Measurements from ENCODE around the gene ABTB2.

The ABTB2 gene

DNA sequence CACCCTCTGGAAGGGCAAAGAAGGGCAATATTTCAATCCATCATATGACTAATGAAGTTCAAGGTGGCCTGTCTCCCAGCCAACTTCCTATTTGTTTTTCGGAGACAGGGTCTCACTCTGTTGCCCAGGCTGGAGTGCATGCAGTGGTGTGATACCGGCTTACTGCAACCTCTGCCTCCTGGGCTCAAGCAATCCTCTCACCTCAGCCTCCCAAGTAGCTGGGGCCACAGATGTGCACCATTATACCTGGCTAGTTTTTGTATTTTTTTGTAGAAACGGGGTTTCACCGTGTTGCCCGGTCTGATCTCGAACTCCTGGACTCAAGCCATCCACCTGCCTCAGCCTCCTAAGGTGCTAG is 13.4 kb downstream of the ABTB2 start:
- FAIRE-seq: no peak
- no peak for DNase-seq (ENCODE audit: insufficient read length, low spot score)

DNA sequence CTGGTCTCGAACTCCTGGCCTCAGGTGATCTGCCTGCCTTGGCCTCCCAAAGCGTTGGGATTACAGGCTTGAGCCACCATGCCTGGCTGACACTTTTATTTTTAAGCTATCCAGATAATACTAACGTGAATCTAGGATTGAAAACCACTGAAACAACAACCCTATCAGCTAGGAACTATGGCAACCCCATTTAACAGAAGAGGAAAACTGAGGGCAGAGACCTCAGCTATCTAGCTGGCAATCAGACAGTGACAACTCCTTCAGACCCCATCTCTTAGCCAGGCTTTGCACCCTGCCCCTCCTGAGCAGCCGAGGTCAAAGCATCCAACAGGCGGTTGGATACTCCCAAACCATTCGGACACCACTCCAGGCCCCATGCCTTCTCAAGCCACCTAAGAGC is 14.1 kb downstream of the ABTB2 start:
- FAIRE-seq: no peak
- DNase-seq (ENCODE audit: insufficient read length, low spot score): no peak

DNA sequence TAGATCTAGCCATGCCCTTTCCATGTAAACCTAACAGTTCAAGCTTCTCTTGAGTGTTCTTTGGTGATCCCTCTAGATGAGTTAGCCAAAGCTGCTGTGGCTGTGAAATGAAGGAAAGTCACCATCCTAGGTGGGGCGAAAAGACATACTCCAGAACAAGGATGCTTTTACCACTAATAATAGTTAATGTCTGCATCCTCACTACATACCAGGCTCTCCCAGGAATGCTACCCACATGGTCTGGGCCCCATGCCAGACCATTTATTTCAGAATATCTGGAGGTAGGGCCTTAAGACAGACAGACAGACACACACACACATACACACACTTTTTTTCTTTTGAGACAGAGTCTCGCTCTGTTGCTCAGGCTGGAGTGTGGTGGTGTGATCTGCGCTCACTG is 14.7 kb downstream of the ABTB2 start:
- DNase-seq (ENCODE audit: insufficient read length, low spot score) (peak; percentile 48), FAIRE-seq (peak; percentile 54)

DNA sequence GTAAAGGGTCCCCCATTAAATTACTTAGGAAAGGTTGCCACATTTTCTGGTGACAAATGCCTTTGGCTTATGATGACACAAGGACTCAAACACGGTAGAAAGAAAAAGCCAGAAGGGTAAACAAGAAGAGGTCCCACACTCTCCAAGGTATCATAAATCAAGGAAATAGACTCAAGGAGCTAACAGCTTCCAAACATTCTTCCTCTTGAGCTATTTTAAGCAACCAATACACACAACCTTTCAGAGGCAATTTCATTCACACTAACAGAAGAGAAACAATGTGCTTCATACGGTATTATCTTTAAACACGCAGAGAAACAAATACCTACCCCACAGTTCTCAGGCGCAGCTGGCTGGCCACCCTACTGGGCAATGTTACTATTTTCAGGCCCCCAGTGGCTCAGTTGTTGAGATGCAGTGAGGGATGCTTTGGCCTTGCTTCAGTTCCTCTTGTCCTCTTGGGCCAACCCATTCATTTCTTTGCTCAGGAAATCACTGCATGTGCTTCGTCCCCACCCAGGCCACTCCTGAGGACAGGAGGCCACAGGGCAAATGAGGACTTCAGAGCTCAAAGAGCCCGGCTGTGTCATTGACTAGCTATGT is 15.8 kb downstream of the ABTB2 start:
- FAIRE-seq (no peak), DNase-seq (ENCODE audit: insufficient read length, low spot score) (no peak)

DNA sequence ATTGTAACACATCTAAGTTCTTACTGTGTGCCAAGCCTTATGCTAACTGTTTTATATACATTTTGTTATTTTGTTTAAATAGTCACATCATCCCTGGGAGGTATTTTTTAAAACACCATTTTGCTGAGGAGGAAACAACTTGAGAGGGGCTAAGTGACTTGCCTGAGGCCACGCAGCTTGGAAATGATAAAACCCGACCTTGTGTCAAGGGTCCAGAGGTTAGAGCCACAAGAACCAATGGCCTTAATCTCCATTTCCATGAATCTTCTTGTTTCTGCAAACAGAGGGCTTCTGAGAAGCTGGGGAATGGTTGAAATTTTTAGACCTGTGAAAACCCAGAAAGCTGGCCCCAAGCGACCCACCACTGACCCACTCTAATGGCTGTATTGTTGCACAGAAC is 16.7 kb downstream of the ABTB2 start:
- no peak for FAIRE-seq
- no peak for DNase-seq (ENCODE audit: insufficient read length, low spot score)

DNA sequence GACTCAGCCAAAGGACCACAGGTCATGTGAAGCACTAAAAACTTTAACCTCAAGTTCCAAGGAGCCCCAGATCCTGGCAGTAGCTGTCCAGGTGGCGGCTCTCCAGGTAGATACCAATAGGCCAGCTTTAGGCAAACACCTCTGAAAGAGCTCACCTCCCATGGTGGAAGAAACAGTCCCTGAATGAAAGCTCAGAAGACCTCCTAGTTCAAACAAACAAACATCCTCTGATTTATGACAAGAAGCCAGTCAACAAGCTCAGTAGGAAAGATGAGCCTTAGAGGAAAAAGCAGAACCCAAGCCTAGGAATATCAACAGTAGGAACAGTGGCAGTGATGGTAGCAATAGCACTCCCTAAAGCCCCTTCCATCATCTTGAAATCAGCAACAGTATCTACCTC is 17.2 kb downstream of the ABTB2 start:
- FAIRE-seq: no peak
- no peak for DNase-seq (ENCODE audit: insufficient read length, low spot score)

DNA sequence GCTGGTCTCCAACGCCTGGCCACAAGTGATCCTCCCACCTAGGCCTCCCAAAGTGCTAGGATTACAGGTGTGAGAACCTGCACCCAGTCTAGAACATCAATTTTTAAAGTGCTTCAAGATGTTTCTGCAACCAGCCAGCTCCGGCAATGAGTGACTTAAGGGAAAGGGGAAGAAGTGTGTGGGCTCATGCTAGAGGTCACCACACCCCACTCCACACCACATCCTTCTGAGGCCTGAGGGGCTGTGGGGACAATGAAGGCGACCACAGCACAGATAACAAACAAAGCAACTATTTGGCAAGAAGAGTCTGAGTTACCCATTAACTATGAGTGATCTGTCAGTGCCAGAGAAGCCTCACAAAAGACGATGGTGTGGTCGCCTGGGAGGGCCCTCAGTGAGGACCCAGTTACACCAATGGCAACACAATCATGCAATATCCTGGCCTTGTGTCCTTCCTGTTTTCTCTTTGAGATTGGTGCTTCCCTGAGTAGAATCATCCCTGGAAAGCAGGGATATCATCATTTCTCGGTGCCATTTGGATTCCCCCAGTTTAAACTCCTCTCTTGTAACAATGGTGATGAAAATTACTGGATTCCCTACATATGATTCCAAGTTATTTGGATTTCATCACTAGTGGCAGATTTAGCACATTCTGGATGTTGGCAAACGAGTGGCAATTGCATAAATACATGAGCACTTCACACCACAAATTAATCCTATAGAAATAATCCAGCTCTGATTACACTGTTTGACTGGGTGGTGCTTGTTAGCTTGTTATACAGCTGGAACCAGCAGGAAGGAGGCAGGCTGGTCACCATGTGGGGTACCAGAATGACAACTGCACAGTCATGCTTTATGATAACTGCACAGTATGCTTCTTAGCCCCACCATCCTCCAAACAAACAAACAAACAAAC is 18.4 kb downstream of the ABTB2 start:
- FAIRE-seq: no peak
- no peak for DNase-seq (ENCODE audit: insufficient read length, low spot score)

DNA sequence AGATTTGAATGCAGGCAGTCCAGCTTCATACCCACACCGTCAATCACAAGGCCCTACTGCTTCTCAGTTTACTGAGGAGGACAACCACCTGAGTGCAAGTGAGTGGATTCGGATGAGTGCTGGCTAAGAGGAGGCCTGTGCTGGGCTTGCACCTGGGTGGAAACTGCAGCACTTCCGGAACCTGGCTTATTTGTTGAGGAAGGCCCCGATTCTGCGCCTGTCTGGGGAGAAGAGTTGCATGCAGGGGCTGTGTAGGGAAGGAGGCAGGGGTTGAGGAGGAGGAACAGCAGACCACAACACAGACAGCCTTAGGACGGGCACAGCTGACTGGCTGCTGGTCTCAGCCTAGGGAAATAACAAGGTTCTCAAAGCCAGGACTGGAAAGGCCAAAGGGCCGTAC is 20.8 kb downstream of the ABTB2 start:
- DNase-seq (ENCODE audit: insufficient read length, low spot score) (no peak), FAIRE-seq (no peak)

DNA sequence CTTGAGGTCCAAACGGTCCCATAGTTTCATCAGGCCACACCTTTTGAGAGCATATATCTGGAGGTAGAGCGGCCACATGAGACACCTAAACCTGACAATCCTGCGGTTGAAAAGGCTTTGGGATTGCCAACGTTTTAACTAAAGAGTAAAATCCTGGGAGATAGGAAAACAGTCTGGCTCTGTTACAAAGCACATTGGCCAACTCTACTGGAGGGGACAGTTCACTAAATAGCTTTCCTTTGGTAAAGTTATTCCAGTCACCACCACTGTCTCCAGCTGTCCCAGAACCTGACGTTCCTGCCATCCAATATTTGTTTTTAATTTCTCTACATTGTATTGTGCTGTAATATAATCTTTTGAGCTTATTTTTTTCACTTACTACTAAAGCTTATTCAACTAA is 22.0 kb downstream of the ABTB2 start:
- DNase-seq (ENCODE audit: insufficient read length, low spot score) (no peak), FAIRE-seq (no peak)

DNA sequence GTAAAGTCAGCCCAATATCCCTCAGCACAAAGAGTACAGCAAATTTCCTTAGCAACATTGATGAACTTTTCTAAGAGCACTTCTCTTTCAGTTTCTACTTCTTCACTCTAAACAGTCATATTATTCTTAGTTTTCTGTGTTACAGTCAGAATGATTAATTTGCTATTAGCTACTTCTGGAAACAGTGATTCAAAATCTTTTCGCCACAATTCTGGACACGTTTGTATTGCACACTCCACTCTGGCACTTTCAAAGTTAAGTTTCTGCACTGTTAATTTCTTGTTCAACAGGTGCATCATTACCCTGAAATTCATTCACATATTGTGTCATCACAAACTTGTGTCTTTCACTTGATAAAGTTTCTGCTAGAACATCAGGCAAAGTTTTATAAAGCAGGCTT is 22.5 kb downstream of the ABTB2 start:
- no peak for FAIRE-seq
- DNase-seq (ENCODE audit: insufficient read length, low spot score): no peak

DNA sequence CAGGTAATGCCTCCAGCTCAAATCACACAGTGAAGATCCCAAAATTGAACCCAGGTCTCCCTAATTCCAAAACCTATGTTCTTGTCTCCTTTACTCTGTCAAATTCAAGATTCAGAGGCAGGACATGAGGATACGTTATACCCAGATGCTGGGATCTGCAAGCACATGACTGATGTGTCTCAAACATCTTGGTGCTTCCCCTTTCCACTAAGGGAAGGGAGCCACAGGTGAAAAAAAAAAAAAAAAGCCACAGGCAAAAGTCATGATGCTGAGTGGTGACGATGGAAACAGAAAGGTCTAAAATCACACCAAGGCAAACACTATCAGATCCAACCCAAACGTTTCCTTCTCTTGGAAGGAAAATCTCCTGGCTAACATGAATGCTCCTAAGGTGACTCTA is 24.0 kb downstream of the ABTB2 start:
- no peak for FAIRE-seq
- no peak for DNase-seq (ENCODE audit: insufficient read length, low spot score)

DNA sequence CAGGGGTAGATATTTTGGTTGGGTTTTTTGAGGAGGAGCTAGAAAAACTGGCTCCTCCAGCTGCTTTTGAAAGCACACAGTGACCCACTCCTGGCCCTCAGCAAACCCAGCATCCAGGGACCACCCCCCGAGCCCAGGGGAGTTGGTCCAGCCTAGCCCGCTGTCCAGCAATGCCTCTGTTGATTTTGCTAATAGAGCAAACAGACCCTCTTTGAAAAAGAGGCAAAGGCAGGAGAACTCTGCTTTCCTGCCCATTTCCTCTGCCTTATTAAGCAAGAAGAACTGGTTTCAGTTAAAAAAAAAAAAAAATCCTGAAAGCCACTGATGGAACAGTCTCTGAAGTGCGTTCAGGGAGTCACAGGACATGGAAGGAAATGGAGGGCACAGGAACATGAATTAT is 25.3 kb downstream of the ABTB2 start:
- no peak for FAIRE-seq
- no peak for DNase-seq (ENCODE audit: insufficient read length, low spot score)

DNA sequence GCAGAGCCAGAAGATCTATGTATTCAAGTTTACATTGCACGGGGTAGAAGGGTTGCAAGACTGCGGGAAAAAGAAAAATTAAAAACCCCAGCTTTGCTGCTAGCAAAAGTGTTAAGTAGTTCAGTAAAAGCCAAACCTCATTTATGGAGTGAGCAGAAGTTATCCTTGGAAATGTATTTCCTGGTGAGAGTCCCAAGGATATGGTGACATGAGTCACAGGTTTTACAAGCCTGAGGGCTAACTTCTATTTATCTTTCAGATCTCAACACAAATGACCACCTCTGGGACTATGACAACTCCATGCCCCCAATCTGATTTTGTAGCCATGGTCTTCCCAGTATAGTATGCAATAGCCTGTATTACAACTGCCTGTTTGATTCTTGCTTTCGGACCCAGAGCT is 26.1 kb downstream of the ABTB2 start:
- DNase-seq (ENCODE audit: insufficient read length, low spot score) (no peak), FAIRE-seq (no peak)

DNA sequence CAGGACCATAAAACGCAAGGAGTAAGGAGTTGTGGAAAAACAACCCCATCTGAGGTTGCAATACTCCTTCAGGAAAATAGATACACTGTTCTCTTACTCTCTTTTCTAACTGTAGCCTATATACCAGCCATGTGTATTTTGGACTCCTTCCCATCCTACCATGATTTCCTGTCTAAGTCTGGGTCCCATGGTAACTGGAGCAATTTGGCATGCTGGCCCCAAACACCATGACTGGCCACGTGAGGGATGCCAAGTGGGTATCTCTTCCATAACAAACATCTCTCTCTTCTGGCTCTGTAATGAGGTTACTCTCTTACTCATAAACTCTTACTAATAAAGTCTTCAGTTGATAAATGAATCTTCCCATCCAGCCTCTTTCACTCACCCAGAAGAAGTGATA is 26.5 kb downstream of the ABTB2 start:
- FAIRE-seq: no peak
- no peak for DNase-seq (ENCODE audit: insufficient read length, low spot score)

DNA sequence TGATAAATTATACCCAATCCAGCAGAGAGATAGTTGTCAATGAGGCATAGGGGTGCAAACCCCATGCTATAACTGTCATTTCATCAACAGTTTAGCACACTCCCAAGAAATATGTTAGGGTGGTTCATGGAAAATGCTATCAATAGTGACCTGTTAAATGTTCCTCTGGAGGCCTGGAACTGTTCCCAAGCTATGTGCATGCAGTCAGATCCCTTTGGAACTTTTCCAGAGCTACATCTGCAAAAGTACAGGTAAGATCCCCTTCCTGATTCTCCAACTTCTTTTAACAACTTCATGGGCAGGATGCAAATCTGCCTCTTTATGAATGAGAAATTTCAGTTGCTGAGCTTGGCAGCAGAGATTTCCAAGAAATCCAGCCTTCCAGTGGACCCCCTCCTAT is 27.2 kb downstream of the ABTB2 start:
- FAIRE-seq (no peak), DNase-seq (ENCODE audit: insufficient read length, low spot score) (no peak)

DNA sequence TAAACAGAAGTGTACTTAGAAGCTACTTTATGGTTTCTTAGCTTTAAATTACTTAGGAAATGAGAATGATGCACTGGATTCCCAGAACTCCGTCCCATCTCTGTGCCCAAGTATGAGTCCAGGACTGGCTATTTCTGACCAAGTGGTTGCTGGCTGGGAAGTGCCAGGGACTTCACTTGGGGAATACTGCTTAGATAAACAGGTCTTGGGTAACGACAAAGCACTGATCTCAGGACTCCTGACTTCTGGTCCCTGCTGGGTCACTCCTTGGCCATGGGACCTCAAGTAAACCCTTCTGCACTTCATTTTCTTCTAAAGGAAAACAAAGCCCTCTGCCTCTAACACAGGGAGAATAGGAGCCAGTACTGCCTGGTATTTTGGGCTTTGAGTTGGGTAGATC is 27.9 kb downstream of the ABTB2 start:
- no peak for FAIRE-seq
- no peak for DNase-seq (ENCODE audit: insufficient read length, low spot score)

DNA sequence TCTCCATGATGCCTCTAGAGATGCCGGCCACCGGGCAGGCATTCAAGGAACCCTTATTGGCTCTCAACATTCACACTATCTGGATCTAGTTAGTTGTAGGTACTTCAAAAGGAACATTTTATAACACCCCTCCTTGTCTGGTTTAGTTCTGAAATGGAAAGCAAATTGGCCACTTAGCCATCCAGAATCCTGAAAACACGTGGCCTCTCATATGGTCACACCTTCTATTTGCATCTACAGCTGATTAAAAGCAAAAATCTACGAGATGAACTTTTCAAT is 29.2 kb downstream of the ABTB2 start:
- DNase-seq (ENCODE audit: insufficient read length, low spot score): no peak
- no peak for FAIRE-seq

DNA sequence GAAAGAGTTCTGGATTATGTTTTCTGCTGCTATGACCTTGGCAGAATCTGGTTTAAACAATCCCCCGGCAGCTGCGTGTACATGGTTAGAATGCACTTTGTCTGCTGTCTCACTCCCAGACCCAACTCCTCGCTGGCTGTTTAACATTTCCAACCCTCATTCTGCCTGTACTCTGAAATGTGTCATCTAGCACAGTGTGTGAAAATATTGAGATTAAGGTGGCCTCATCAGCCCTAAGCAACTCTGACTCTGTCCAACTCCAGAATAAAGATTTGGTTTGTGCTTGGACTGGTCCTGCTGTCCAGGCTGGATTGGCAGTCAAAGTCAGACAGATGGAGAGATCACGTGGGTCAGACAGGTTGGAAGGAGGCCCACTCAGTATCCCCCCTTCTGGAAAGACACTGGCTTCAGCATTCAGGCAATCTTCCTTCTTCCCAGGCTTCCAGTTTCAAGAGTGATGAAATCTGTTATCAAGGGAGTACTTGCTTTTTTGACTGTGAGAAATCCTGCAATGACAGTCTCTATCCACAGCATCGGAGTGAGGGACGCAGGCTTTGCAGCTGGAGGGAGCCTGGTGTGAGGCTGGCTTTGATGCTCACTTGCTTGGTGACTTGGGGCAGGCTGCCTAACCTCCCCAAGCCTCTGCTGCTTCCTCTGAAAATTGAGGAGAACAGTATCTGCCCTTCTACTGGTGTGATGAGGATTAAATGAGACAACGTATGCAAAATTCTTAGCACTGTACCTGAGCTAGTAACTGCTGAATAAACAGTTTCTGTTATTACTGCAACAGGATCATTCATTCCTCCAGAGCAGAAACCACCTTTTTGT is 29.8 kb downstream of the ABTB2 start:
- FAIRE-seq: no peak

DNA sequence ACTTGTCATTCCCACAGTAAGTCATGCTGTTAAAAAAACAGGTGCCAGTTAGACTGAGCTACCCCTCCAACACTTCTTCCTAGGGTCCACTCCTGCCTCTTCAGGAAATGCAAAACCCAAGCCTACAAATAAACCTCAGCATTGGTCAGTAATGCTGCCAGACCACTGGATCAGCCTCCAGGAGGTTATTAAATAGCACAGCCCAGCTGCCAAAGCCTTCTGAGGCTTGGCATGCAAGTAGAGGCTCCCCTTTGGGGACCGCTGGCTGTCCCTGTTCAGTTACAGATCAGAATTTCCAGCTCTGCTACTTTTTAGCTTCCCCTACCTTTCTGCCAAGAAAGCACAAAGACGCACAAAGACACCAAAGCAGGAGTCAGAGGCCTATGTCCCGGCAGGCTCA is 33.3 kb downstream of the ABTB2 start:
- FAIRE-seq (no peak), DNase-seq (ENCODE audit: insufficient read length, low spot score) (no peak)

More for the DNA sequence above, 29.8 kb downstream of the ABTB2 start:
- DNase-seq (ENCODE audit: insufficient read length, low spot score): no peak

DNA sequence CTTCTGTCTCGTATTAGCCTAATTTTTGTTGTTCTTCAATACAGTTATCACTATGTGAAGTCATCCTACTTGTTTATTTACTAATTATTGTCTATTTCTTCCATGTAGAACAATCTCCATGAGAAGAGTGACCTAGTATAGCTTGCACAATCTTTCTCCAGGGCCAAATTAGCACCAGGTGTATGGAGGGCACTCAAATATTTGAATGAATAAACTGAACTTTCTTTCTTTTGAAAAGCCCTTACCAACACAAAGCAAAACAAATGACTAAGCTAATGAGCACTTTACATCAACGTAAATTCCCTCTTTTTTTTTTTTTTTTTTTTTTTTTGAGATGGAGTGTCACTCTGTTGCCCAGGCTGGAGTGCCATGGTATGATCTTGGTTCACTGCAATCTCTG is 34.2 kb downstream of the ABTB2 start:
- no peak for DNase-seq (ENCODE audit: insufficient read length, low spot score)
- no peak for FAIRE-seq

DNA sequence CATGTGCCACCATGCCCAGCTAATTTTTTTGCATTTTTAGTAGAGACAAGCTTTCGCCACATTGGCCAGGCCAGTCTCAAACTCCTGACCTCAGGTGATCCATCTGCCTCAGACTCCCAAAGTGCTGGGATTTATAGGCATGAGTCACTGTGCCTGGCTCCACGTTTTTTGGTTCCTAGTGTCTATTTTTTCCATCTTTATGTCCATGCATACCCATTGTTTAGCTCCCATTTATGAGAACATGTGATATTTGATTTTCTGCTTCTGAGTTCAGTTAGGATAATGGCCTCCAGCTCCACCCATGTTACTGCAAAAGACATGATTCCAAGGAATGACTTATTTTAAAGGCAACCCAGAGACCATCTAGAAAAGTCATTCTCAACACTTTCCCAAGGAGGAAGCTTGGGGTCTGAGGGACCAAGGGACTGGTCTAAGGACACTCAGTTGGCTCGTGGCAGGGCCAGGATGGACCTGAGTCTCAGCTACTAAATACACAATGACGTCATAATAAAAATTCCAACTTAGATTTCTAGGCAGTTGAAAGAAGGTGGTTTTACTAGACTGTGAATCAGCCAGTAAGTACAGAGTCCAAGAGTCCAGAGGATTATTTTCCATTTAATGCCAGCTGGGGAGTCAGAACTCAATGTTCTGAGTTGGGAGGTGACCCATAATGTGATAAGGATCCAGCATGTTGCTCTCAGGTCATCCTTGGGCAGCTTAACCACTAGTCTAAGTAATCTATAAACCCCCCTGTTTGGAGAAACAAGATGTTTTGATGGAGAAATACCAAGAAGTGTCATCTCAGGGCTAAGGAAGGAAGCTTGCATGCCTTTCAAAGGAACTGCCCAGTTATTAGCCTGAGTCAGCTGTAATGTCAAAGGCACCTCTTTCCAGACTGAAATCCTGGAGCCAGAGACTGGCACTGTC is 39.4 kb downstream of the ABTB2 start:
- FAIRE-seq (no peak), DNase-seq (ENCODE audit: insufficient read length, low spot score) (peak; percentile 26)

Data from HTR-8/SVneo (cell line).